GM10266 (cell line): ENCODE data around the gene NR5A1.

Experiments
- DNase-seq: peaks from one replicate; pipeline ENCODE4 v3.0.0; 2012; ENCODE audit errors: extremely low spot score
- CTCF ChIP-seq: IDR thresholded peaks from 2 replicates; pipeline ENCODE4 v1.5.1; 2012; ENCODE audit warnings: mild to moderate bottlenecking, low read depth; ENCODE audit not compliant: control insufficient read depth, insufficient read depth; ENCODE audit errors: missing control alignments

NR5A1 gene

GRCh38 chr9:124530246-124530645 lies 23.0 kb upstream of the NR5A1 start:
- DNase-seq: no peak
- TF ChIP-seq CTCF: no peak

- no peak for TF ChIP-seq CTCF
- no peak for DNase-seq
Observed at GRCh38 chr9:124527781-124528180, 20.6 kb upstream of the NR5A1 start.

- no peak for DNase-seq
- no peak for TF ChIP-seq CTCF
Observed at GRCh38 chr9:124526174-124526573, 19.0 kb upstream of the NR5A1 start.

GRCh38 chr9:124522121-124523098 lies 15.2 kb upstream of the NR5A1 start:
- TF ChIP-seq CTCF: no peak
- DNase-seq: no peak

GRCh38 chr9:124521142-124521541 lies 13.9 kb upstream of the NR5A1 start:
- no peak for TF ChIP-seq CTCF
- DNase-seq: no peak

GRCh38 chr9:124520206-124520596 lies 13.0 kb upstream of the NR5A1 start:
- DNase-seq: no peak
- TF ChIP-seq CTCF: no peak

- DNase-seq: no peak
- no peak for TF ChIP-seq CTCF
Observed at GRCh38 chr9:124518116-124518515, 10.9 kb upstream of the NR5A1 start.
